HG03457 (cell line): ENCODE results near the gene AATK.

Experiments used
- ATAC-seq: cut with Tn5 transposase; IDR thresholded peaks from one replicate; pipeline ENCODE4 v1.9.1; 2021; ENCODE audit warnings: moderate number of reproducible peaks; ENCODE audit not compliant: unreplicated experiment

Gene AATK, protein sequence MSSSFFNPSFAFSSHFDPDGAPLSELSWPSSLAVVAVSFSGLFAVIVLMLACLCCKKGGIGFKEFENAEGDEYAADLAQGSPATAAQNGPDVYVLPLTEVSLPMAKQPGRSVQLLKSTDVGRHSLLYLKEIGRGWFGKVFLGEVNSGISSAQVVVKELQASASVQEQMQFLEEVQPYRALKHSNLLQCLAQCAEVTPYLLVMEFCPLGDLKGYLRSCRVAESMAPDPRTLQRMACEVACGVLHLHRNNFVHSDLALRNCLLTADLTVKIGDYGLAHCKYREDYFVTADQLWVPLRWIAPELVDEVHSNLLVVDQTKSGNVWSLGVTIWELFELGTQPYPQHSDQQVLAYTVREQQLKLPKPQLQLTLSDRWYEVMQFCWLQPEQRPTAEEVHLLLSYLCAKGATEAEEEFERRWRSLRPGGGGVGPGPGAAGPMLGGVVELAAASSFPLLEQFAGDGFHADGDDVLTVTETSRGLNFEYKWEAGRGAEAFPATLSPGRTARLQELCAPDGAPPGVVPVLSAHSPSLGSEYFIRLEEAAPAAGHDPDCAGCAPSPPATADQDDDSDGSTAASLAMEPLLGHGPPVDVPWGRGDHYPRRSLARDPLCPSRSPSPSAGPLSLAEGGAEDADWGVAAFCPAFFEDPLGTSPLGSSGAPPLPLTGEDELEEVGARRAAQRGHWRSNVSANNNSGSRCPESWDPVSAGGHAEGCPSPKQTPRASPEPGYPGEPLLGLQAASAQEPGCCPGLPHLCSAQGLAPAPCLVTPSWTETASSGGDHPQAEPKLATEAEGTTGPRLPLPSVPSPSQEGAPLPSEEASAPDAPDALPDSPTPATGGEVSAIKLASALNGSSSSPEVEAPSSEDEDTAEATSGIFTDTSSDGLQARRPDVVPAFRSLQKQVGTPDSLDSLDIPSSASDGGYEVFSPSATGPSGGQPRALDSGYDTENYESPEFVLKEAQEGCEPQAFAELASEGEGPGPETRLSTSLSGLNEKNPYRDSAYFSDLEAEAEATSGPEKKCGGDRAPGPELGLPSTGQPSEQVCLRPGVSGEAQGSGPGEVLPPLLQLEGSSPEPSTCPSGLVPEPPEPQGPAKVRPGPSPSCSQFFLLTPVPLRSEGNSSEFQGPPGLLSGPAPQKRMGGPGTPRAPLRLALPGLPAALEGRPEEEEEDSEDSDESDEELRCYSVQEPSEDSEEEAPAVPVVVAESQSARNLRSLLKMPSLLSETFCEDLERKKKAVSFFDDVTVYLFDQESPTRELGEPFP (N-terminal part only)

DNA sequence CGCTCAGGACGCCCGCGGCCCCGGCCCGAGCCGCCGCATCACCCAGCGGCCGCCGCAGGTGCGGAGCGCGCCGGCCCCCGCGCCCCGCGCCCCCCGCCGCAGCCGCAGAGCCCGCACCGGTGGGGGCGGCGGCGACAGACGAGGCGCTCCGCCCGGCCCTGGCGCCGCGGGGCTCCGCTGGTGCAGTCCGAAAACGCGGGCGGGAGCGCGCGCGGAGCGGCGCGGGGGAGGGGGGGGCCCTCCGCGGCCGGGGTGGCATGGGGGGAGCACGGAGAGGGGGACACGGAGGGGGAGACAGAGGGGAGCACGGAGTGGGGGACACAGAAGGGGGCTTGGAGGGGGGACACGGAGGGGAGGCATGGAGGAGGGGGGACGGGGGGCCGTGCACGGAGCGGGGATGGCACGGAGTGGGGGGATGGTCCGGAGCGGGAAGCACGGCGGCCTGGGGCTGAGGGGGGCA, at the start of gene AATK:
TSS of gene AATK (minus strand) at position 189 of the 460 bp plus-strand sequence. CDS start 229 bp downstream, outside the sequence.
- no peak for ATAC-seq

- ATAC-seq = no peak
Observed at GRCh38 chr17:81213978-81214377, 48.0 kb upstream of the AATK start.

- ATAC-seq = no peak
Observed at GRCh38 chr17:81212365-81212764, 46.3 kb upstream of the AATK start.

DNA sequence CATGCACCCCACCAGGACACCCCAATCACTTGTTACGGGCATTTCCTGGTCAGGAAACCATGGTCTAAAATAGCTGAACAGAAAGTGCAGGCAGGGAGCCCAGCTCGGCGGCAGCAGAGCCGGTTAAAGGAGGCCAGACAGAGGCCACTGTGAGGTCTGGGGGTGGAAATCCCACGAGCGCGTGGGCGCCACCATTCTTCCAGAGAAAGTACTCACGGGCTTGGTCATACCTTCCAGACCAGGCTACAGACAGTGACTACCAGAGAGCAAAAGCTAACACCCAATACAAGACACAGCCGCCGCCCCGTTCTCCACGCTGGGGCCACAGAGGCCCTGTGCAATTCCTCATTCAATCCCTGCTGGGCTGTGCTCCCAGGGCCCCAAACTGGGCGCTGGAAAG, 44.8 kb upstream of the AATK start:
- no peak for ATAC-seq

GRCh38 chr17:81210466-81210865, 44.4 kb upstream of the AATK start:
- ATAC-seq = no peak

- no peak for ATAC-seq
Observed at GRCh38 chr17:81209141-81209540, 43.1 kb upstream of the AATK start.

- no peak for ATAC-seq
Observed at GRCh38 chr17:81208651-81209050, 42.6 kb upstream of the AATK start.

GRCh38 chr17:81207610-81208581, 41.9 kb upstream of the AATK start:
- no peak for ATAC-seq

GRCh38 chr17:81206657-81207056, 40.6 kb upstream of the AATK start:
- no peak for ATAC-seq

DNA sequence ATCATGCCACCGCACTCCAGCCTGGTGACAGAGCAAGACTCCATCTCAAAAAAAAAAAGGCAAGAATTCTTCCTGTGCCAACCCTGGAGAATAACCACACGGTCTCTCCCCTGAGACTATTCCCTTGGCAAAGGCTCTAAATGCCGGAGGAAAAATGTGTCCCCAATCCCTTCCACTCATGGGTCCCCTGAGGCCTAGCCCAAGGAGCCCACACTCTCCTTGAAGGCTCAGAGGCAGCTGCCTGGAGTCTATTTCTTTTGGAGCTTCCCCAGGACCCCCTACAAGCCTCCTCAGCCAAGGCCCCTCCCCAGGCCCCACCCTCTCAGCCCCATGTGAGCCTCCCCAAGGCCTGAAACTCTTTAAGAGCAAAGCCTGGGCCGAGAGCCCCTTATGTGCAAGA, 40.1 kb upstream of the AATK start:
- ATAC-seq = no peak

GRCh38 chr17:81204578-81204977, 38.6 kb upstream of the AATK start:
- ATAC-seq = no peak

DNA sequence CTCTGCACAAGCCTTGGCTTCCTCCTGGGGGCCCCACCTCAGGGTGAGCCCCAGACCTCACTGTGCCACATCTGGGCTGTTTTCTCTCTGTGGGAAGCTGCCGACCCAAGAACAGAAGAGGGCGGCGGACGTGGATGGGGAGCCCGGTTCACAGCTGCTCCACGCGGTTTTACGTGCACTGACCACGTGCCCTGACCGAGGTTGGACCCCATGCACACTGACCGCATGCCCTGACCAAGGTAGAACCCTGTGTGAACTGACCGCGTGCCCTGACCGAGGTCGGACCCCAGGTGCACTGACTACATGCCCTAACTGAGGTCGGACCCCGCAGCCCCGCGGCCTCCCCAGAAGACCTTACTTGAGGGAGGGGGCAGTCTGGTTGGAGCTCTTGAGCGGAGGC, 37.1 kb upstream of the AATK start:
- no peak for ATAC-seq

DNA sequence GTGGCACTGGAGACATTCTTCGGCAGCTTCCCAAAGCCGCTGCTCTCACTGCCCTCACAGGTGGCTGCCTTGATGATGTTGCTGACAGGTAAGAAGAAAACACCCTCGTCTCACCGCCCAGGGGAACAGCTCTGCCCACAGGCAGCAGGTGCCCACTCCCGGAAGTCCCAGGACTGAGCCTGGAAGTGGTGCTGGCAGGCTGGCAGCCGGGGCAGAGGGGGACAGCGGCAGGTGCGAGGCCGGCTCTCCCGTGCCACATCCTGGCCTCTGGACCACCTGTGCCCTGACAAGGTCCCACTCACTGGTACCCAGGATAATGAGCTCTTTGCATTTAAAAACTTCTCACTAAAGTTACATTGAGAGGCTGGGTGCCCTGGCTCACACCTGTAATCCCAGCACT, 36.3 kb upstream of the AATK start:
- no peak for ATAC-seq

DNA sequence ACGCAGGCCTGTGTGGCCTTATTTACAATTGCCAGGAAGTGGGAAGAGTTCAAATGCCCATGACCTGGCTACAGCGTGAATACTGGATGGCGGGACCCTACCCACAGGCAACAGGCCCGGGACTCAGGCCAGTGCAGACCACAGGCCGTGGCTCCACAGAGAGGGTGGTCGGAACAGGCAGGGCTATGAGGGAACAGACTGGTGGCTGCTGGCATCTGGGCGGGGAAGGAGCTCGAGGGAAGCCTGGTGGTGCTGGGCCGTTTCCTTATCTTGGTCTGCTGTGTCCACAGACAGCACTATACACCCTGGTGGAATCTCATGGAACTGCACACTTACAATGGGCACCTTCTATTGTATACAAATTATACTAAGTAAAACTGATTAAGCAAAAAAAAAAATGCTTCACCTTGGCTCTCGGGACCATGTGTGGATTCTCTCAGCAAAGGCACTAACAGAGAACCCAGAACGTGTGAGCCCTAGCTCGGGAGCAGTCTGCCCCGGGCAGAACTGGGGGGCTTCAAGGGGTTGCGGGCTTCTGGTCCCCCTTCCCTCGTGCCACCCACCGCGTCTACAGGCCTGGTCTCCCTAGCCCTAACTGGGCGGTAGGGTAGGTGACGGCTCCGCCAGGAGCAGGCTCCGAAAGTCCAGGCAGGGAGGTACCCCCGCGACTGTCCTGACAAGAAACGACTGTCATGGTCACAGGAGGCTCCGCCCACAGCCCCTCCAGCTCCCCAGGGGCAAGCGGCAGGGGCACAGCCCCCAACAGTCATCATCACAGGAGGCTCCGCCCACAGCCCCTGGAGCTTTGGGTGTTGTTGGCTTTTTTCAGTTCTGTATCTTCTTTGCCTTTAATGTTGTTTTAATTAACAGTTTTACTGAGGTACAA, 34.9 kb upstream of the AATK start:
- no peak for ATAC-seq

GRCh38 chr17:81200201-81200600, 34.2 kb upstream of the AATK start:
- ATAC-seq = no peak

GRCh38 chr17:81199482-81199830, 33.4 kb upstream of the AATK start:
- no peak for ATAC-seq

DNA sequence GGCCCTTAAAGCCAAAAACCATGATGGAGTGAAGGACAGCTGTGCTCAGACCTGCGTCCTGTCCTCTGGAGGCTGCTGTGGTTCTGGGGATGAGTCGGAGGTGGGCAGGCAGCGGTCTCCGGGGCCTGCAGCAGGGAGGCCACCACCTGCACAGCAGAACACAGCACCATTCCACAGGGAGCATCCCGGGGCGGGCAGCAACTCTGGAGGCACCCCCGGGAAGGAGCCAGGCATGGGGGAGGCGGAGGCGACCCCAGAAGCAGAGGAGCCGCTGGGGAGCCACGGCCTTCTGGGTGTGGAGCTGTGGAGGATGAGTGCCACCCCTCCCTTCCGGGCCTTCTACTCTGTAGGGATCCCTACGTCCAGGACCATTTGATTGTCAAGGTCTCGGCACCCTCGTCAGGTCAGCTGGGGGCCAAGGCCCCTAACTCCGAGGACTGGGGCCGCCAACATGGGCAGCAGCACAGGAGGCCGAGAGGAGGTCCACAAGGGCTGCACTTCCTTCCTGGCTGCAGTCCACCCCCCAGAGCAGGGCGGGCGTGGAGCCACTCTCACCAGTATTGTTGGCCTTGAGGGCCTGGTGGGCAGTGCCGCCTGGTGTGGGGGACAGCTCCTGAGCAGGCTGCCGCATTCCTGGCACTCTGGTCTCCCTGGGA, 32.9 kb upstream of the AATK start:
- no peak for ATAC-seq

GRCh38 chr17:81197831-81198490, 31.9 kb upstream of the AATK start:
- no peak for ATAC-seq
